GM18519 (cell line): ENCODE results near the gene CFAP69.
"Not testable (repeated sequence)": the region's sequence is repeated elsewhere in the genome, so short reads cannot be mapped to it uniquely, and the experiment has no call there.

Source experiments
- ATAC-seq: cut with Tn5 transposase; IDR thresholded peaks from one replicate; pipeline ENCODE4 v1.9.1; 2021; ENCODE audit warnings: mild to moderate bottlenecking, moderate library complexity; ENCODE audit not compliant: unreplicated experiment, low FRiP score

CFAP69 gene

DNA sequence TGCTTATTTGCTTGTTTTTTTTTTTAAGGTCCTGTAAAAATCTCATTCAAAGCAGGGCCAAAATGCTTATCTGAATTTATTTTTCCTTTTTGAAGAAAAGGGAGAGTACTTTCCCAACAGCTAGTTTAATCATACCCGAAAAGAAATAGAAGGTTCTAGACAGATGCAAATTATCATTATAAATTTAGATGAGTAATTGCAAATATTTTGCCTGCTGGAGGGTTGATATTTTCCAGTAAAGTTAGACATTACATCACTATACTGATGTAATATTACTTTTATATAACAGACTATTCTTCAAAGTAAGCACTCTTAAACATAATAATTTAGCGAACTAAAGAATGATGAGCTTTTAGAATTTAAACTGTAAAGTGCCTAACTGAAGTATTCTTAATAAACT lies 14.1 kb upstream of the CFAP69 start:
- no peak for ATAC-seq

DNA sequence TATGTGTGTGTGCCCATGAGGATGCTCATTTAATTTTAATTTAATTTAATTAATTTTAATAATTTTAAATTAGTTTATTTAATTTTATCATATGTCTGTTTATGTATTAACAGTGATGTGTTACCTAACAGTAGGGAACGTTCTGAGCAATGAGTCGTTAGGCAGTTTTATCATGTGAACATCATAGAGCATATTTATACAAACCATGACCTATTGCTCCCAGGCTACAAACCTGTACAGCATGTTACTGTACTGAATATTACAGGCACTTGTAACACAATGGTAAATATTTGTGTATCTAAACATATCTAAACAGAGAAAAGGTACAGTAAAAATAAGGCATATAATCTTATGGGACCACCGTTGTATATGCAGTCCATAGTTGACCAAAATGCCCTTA lies 13.7 kb upstream of the CFAP69 start:
- ATAC-seq = no peak

DNA sequence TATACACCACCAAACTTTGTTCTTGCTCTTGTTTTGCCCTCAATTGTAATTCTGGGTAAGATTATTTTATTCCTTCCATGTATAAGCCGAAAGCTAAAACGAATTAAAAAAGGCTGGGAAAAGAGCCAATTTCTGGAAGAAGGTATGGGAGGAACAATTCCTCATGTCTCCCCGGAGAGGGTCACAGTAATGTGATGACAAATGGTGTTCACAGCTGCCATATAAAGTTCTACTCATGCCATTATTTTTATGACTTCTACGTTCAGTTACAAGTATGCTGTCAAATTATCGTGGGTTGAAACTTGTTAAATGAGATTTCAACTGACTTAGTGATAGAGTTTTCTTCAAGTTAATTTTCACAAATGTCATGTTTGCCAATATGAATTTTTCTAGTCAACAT lies 12.5 kb upstream of the CFAP69 start:
- ATAC-seq = no peak

GRCh38 chr7:90233569-90233968 lies 11.4 kb upstream of the CFAP69 start:
- no peak for ATAC-seq

- no peak for ATAC-seq
These were observed 8.2 kb upstream of the CFAP69 start for GRCh38 chr7:90236721-90237289.

DNA sequence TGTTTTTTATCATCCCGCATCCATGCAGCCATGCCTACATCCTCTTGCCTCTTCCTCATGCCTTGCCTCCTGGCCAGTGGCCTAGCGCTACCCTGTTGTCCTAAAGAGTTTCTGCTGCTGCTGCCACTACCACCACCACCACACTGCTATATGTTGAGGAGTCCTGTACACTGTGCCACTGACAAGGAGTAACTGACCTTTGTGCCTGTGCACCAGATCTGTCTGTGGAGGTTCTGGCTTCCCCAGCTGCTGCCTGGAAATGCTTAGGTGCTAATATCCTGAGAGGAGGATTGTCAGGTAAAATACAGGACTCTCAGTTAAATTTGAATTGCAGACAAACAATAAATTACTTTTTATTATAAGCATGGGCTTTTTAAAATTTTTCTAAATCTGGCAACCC lies 7.0 kb upstream of the CFAP69 start:
- ATAC-seq = no peak

DNA sequence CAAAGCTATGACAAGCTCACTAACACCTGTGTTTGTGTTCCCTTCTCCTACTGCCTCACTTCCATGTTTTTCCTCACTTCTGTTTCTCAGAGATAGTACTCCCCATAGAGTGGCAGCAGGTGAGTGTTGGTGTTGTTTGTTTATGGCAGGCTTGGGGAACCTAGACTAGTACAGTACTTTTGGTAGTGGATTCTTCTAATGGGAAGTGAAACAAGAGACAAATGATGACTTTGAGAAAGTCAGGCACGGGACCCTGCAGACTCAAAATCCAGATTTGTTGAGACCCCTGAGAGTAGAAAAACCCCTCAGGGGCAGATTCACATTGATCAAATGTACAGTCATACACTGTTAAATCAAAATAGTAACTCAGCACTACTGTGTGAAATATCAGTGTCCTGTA lies 6.4 kb upstream of the CFAP69 start:
- peak; percentile 33 for ATAC-seq

- no peak for ATAC-seq
These were observed 5.9 kb upstream of the CFAP69 start for GRCh38 chr7:90239050-90239449.

GRCh38 chr7:90239625-90240228 lies 5.2 kb upstream of the CFAP69 start:
- no peak for ATAC-seq

GRCh38 chr7:90242369-90243168 lies 2.4 kb upstream of the CFAP69 start:
- peak; percentile 49 for ATAC-seq

GRCh38 chr7:90243556-90243955 lies 1.4 kb upstream of the CFAP69 start:
- ATAC-seq = no peak

DNA sequence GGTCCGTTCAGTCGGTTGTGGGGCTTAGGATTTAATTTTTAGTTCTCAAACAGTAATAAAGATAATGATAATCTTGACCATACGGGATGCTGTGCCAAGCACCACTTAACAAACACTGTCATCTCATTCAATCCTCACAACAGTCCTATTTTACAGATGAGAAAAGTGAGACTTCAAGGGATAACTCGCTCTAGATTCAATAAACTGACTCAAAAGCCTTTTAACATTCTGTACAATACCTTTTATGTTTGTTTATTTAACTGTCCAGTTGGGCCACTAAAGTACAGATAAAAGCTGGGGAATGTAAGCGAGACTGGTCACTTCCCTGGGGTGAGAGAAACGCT lies 437 bp upstream of the CFAP69 start:
- ATAC-seq = no peak

GRCh38 chr7:90246171-90246570 lies 1.2 kb downstream of the CFAP69 start:
- no peak for ATAC-seq

- no peak for ATAC-seq
These were observed 3.7 kb downstream of the CFAP69 start for GRCh38 chr7:90248706-90249105.

- no peak for ATAC-seq
These were observed 5.8 kb downstream of the CFAP69 start for GRCh38 chr7:90250601-90251303.

DNA sequence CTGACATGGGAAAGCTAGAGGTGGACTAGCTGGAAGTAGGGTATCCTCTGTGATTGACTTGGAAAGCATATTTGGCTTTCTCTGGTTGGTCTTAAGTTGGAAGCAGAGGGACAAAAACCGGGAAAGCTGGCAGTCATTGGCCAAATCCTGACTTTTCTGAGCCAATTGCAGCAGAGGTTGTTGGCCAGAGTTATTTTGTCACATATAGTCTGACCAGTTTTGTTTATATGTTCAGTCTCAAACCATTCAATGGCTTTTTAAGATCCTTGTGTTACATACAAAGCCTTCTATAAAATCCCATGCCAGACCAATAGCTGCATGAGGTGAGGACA lies 6.3 kb downstream of the CFAP69 start:
- no peak for ATAC-seq

GRCh38 chr7:90256011-90256410 lies 11.0 kb downstream of the CFAP69 start:
- ATAC-seq = not testable (repeated sequence)

- ATAC-seq = no peak
These were observed 11.8 kb downstream of the CFAP69 start for GRCh38 chr7:90256778-90257177.

GRCh38 chr7:90261441-90261840 lies 16.5 kb downstream of the CFAP69 start:
- no peak for ATAC-seq

- peak; percentile 92 for ATAC-seq
These were observed 17.5 kb downstream of the CFAP69 start for GRCh38 chr7:90262438-90262837.

- no peak for ATAC-seq
These were observed 21.8 kb downstream of the CFAP69 start for GRCh38 chr7:90266808-90267207.
